ENCODE measurements around the gene TRIM31.
"Not testable (repeated sequence)": the region's sequence is repeated elsewhere in the genome, so short reads cannot be mapped to it uniquely, and the experiment has no call there.

The TRIM31 gene

DNA sequence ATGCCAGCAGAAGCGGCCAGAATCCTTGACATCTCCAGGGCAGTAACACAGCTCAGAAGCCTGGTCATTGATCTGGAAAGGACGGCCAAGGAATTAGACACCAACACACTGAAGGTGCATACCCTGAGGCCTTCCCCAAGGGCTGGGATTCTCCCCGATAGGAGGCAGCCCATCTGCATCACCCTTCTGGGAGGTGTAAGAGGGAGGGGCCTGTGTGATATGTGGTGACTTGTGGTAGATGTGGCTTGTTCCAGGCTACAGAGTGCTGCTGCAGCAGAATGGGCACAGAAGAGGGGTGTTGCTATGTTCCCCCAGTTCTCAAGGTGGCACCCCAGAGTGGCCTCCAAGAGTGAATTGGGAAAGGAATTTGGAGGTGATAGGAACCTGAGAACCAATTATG is 34.2 kb upstream of the TRIM31 start:
- Histone ChIP-seq H3K4me1 (ENCODE audit: control insufficient read depth, insufficient read depth, low read length) (no peaks in the 10 kb centered on the region), H3K27ac (ENCODE audit: insufficient read depth, low read depth, low read length, poor library complexity, severe bottlenecking) (no peak overlapping the region), H3K9me3 (ENCODE audit: control insufficient read depth, low read length) (no peaks in the 10 kb centered on the region), H3K36me3 (ENCODE audit: control insufficient read depth, insufficient read depth, low read length) (no peaks in the 10 kb centered on the region), H3K27me3 (ENCODE audit: control insufficient read depth, insufficient read depth, low read length, poor library complexity, severe bottlenecking) (no peaks in the 10 kb centered on the region), H3K4me3 (ENCODE audit: insufficient read depth, low read depth, low read length) (no peak overlapping the region)
- 88 to 95% methylated on average over 3 of the region's 3 CpGs for WGBS, 2 experiments

DNA sequence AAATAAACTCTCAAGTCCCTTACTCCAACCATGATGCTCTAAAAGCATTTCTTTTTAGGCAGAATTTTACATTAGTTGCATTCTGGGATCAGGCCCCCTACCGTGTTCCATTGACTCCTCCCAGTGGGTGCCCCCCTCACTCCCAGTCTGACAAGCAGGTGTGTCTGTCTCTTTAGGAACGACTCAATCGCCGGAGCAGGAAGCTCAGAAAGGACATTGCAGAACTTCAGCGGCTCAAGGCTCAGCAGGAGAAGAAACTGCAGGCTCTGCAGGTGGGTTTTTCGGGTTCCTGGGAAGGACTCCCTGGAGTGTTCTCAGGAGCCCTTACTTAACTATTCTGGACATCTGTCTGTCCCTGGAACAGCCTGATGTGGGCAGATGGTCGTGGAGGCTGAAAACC is 32.9 kb upstream of the TRIM31 start:
- Histone ChIP-seq H3K27ac (ENCODE audit: insufficient read depth, low read depth, low read length, poor library complexity, severe bottlenecking) (no peak overlapping the region), H3K4me1 (ENCODE audit: control insufficient read depth, insufficient read depth, low read length) (no peaks in the 10 kb centered on the region), H3K4me3 (ENCODE audit: insufficient read depth, low read depth, low read length) (no peak overlapping the region), H3K36me3 (ENCODE audit: control insufficient read depth, insufficient read depth, low read length) (no peaks in the 10 kb centered on the region), H3K27me3 (ENCODE audit: control insufficient read depth, insufficient read depth, low read length, poor library complexity, severe bottlenecking) (no peaks in the 10 kb centered on the region), H3K9me3 (ENCODE audit: control insufficient read depth, low read length) (no peaks in the 10 kb centered on the region)
- WGBS, 2 experiments, result 43 to 45% methylated on average over 7 of the region's 7 CpGs

DNA sequence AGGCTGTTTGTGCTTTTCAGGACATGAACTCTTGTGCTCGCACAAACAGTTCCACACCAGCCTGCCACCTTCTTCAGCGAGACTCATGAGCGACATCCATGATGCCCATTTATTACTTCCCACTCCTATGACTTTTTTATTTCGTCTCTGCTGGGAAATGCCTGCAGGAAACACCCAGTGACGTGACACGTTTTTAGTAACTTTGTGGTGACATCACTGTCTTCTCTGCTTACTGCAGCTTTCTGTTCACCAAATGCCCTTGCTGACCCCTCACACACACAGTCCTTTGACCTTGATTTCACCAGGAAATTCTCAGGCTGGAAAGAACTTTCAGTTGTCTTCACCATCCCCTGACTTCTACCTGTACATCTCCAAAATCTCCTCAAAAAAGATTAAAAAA is 31.9 kb upstream of the TRIM31 start:
- Histone ChIP-seq H3K4me1 (ENCODE audit: control insufficient read depth, insufficient read depth, low read length) (no peaks in the 10 kb centered on the region), H3K27me3 (ENCODE audit: control insufficient read depth, insufficient read depth, low read length, poor library complexity, severe bottlenecking) (no peaks in the 10 kb centered on the region), H3K27ac (ENCODE audit: insufficient read depth, low read depth, low read length, poor library complexity, severe bottlenecking) (no peak overlapping the region), H3K36me3 (ENCODE audit: control insufficient read depth, insufficient read depth, low read length) (no peaks in the 10 kb centered on the region), H3K4me3 (ENCODE audit: insufficient read depth, low read depth, low read length) (no peak overlapping the region), H3K9me3 (ENCODE audit: control insufficient read depth, low read length) (no peaks in the 10 kb centered on the region)
- 89 to 92% methylated on average over 6 of the region's 6 CpGs for WGBS, 2 experiments

DNA sequence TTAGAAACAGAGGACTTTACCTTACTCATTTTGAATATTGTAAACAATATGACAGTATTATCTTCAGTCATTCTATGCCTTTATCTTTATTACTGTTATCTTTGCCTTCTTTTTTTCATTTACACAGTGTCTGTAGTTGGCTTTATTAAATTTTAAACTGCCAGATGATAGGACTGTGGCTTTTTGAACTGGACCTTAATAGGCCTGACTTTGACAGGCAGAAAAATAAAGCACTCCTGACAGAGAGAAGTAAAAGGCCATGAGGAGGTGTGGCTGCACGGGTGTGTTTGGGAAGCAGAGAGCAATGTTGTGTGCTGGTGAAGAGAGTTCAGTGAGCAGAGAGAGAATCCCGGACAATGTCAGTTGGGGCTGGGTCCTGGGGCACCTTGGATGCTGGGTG is 30.9 kb upstream of the TRIM31 start:
- Histone ChIP-seq H3K27me3 (ENCODE audit: control insufficient read depth, insufficient read depth, low read length, poor library complexity, severe bottlenecking) (no peaks in the 10 kb centered on the region), H3K4me3 (ENCODE audit: insufficient read depth, low read depth, low read length) (no peak overlapping the region), H3K4me1 (ENCODE audit: control insufficient read depth, insufficient read depth, low read length) (no peaks in the 10 kb centered on the region), H3K9me3 (ENCODE audit: control insufficient read depth, low read length) (no peaks in the 10 kb centered on the region), H3K27ac (ENCODE audit: insufficient read depth, low read depth, low read length, poor library complexity, severe bottlenecking) (no peak overlapping the region), H3K36me3 (ENCODE audit: control insufficient read depth, insufficient read depth, low read length) (no peaks in the 10 kb centered on the region)
- 81 to 82% methylated on average over 2 of the region's 2 CpGs for WGBS, 2 experiments

DNA sequence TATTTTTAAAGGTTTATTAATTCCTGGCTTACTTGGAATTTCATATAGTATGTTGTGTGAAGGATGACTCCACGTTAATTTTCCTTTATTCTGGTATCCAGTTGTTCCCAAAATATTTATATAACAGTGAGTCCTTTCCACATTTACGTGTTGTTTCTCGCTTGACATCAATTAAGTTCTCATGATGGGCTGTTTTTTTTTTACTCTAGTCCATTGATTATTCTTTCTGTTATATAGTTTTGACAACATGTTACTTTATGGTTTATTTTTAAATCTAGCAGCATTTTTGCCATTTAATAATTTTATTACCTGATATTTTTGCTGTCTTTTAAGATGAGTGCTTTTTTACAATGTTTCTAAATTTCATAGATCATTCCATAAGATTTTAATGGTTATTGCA is 29.8 kb upstream of the TRIM31 start:
- H3K36me3 ChIP-seq (ENCODE audit: control insufficient read depth, insufficient read depth, low read length), result no peaks in the 10 kb centered on the region
- H3K4me1 ChIP-seq (ENCODE audit: control insufficient read depth, insufficient read depth, low read length), result no peaks in the 10 kb centered on the region
- WGBS, 2 experiments, result 96% methylated on average over 3 of the region's 3 CpGs; no CpG with 5 or more reads in 1 of the 2 experiments
- no peak overlapping the region for H3K27ac ChIP-seq (ENCODE audit: insufficient read depth, low read depth, low read length, poor library complexity, severe bottlenecking)
- H3K4me3 ChIP-seq (ENCODE audit: insufficient read depth, low read depth, low read length), result no peak overlapping the region
- H3K9me3 ChIP-seq (ENCODE audit: control insufficient read depth, low read length), result no peaks in the 10 kb centered on the region
- H3K27me3 ChIP-seq (ENCODE audit: control insufficient read depth, insufficient read depth, low read length, poor library complexity, severe bottlenecking), result no peaks in the 10 kb centered on the region

DNA sequence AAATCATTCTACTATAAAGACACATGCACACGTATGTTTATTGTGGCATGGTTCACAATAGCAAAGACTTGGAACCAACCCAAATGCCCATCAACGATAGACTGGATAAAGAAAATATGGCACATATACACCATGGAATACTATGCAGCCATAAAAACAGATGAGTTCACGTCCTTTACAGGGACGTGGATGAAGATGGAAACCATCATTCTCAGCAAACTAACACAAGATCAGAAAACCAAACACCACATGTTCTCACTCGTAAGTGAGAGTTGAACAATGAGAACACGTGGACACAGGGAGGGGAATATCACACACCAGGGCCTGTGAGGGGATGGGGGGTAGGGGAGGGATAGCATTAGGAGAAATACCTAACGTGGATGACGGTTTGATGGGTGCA is 27.4 kb upstream of the TRIM31 start:
- H3K27ac ChIP-seq (ENCODE audit: insufficient read depth, low read depth, low read length, poor library complexity, severe bottlenecking); H3K36me3 ChIP-seq (ENCODE audit: control insufficient read depth, insufficient read depth, low read length); H3K4me1 ChIP-seq (ENCODE audit: control insufficient read depth, insufficient read depth, low read length); H3K4me3 ChIP-seq (ENCODE audit: insufficient read depth, low read depth, low read length); H3K27me3 ChIP-seq (ENCODE audit: control insufficient read depth, insufficient read depth, low read length, poor library complexity, severe bottlenecking); H3K9me3 ChIP-seq (ENCODE audit: control insufficient read depth, low read length): not testable (repeated sequence)
- WGBS, 2 experiments, result 80% methylated on average over 8 of the region's 8 CpGs

DNA sequence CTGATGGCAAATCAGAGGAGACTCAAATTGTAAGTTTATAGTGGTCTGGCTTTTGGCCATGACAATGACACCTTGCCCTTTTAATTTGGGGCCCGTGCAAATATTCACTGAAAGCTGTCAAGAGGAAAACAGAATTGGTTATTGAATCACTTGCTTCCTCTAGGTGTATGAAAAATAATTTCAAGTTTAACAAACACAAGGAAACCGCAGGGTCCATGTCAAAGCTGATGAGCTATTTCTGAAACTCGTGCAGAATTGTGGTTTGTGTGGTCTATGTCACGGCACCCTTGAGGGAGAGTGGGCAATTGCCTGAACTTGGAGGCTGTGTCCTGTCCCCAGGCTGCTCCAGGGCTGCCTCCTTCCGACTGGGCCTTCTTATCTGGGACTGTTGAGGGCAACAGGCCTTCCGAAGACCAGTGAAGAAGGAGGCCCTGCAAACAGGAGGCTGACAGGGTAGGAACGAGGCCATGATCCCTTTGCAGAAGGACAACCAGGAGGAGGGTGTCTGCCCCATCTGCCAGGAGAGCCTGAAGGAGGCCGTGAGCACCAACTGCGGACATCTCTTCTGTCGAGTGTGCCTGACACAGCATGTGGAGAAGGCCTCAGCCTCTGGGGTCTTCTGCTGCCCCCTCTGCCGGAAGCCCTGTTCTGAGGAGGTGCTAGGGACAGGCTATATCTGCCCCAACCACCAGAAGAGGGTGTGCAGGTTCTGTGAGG is 23.8 kb upstream of the TRIM31 start:
- Histone ChIP-seq H3K27me3 (ENCODE audit: control insufficient read depth, insufficient read depth, low read length, poor library complexity, severe bottlenecking) (peaks cover 16% of the 10 kb centered on the region), H3K36me3 (ENCODE audit: control insufficient read depth, insufficient read depth, low read length) (no peaks in the 10 kb centered on the region), H3K27ac (ENCODE audit: insufficient read depth, low read depth, low read length, poor library complexity, severe bottlenecking) (no peak overlapping the region), H3K4me1 (ENCODE audit: control insufficient read depth, insufficient read depth, low read length) (no peaks in the 10 kb centered on the region), H3K4me3 (ENCODE audit: insufficient read depth, low read depth, low read length) (no peak overlapping the region), H3K9me3 (ENCODE audit: control insufficient read depth, low read length) (no peaks in the 10 kb centered on the region)
- WGBS, 2 experiments, result 90 to 92% methylated on average over 11 of the region's 11 CpGs

DNA sequence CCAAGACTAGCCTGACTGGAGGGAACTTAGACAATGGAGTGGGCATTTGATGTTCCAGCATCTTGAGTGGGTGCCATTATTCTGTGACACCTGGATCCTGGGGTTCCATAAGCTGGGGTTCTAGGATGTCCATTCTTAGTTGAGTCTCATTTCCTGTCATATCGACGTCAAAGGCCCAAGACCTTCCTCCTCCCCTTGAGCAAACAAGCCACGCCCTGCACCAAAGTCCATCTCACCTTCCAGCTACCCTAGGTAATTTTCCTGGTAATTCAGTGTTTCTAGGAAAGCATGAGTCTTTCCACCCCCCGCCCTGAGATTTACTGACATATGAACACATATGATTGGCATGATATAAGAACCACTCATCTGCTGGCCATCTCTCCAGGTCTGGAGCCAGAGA is 22.9 kb upstream of the TRIM31 start, which contains the start of gene TRIM40:
Gene TRIM40, plus strand, starts transcription at position 384 of the 400 bp plus-strand sequence. CDS start 897 bp downstream, outside the sequence.
- Histone ChIP-seq H3K4me3 (ENCODE audit: insufficient read depth, low read depth, low read length) (no peak within 1 kb of the TSS), H3K27ac (ENCODE audit: insufficient read depth, low read depth, low read length, poor library complexity, severe bottlenecking) (no peak within 1 kb of the TSS), H3K27me3 (ENCODE audit: control insufficient read depth, insufficient read depth, low read length, poor library complexity, severe bottlenecking) (peaks cover 26% of the 10 kb centered on the region), H3K4me1 (ENCODE audit: control insufficient read depth, insufficient read depth, low read length) (no peaks in the 10 kb centered on the region), H3K9me3 (ENCODE audit: control insufficient read depth, low read length) (no peaks in the 10 kb centered on the region), H3K36me3 (ENCODE audit: control insufficient read depth, insufficient read depth, low read length) (no peaks in the 10 kb centered on the region)
- 85% methylated on average over 3 to 4 of the region's 4 CpGs for WGBS, 2 experiments

DNA sequence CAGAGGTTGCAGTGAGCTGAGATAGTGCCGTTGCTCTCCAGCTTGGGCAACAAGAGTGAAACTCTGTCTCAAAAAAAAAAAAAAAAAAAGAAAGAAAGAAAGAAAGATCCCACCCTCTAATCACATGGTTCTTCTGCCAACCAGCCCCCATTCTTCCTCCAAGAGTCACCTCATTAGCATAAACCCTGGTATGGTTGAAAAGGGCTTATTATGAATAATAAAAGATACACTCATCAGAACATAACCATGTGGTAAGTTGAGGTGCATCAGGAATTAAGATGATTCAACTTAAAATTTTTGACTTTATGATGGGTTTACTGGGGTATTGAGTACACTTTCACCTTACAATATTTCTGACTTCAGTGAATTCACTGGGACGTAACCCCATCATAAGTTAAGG is 22.3 kb upstream of the TRIM31 start:
- Histone ChIP-seq H3K9me3 (ENCODE audit: control insufficient read depth, low read length) (no peaks in the 10 kb centered on the region), H3K27me3 (ENCODE audit: control insufficient read depth, insufficient read depth, low read length, poor library complexity, severe bottlenecking) (peaks cover 32% of the 10 kb centered on the region), H3K4me1 (ENCODE audit: control insufficient read depth, insufficient read depth, low read length) (no peaks in the 10 kb centered on the region), H3K27ac (ENCODE audit: insufficient read depth, low read depth, low read length, poor library complexity, severe bottlenecking) (no peak overlapping the region), H3K4me3 (ENCODE audit: insufficient read depth, low read depth, low read length) (no peak overlapping the region), H3K36me3 (ENCODE audit: control insufficient read depth, insufficient read depth, low read length) (no peaks in the 10 kb centered on the region)
- WGBS, 2 experiments, result 60 to 100% methylated on average over 1 of the region's 2 CpGs

DNA sequence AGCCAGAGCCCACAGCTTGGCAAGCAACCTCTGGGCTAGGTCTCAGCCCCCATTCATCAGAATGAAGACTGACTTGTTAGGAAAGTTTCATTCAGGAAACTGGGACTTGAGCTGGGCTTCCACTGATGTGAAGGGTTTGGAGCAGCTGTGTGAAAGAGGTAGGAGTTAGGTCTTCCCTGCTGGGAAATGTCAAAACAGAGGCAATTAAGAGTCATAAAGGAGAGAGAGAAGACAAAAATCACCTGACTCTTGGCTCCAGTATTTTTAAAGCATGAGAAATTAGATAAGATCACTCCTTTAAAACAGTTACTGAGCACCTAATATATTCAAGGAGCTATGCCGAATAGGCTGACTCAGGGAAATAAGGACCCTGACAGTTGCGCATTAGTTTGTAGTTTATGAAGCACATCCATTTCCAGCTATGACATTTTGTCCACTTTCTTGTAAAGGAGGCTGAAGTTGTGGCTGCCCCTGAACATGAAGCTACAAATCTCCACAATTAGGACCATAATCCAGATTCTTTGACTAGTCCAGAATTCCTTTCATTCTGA is 19.1 kb upstream of the TRIM31 start:
- Histone ChIP-seq H3K27me3 (ENCODE audit: control insufficient read depth, insufficient read depth, low read length, poor library complexity, severe bottlenecking) (peaks cover 63% of the 10 kb centered on the region), H3K36me3 (ENCODE audit: control insufficient read depth, insufficient read depth, low read length) (no peaks in the 10 kb centered on the region), H3K4me3 (ENCODE audit: insufficient read depth, low read depth, low read length) (no peak overlapping the region), H3K4me1 (ENCODE audit: control insufficient read depth, insufficient read depth, low read length) (no peaks in the 10 kb centered on the region), H3K27ac (ENCODE audit: insufficient read depth, low read depth, low read length, poor library complexity, severe bottlenecking) (no peak overlapping the region), H3K9me3 (ENCODE audit: control insufficient read depth, low read length) (no peaks in the 10 kb centered on the region)
- WGBS, 2 experiments, result 88 to 98% methylated on average over 2 of the region's 2 CpGs

Measured in ectodermal cell (in vitro differentiated cells).